HL-60/S4 (cell line): ENCODE results near the gene CNGA1.
"Not testable (repeated sequence)": the region's sequence is repeated elsewhere in the genome, so short reads cannot be mapped to it uniquely, and the experiment has no call there.

Experiments used
- in situ Hi-C: fragments of 300-500 bp; cut with MboI; formaldehyde crosslinking; loops from 2 replicates; pipeline ENCODE4 v1.14.3; 2022; ENCODE audit warnings: low sequenced_read_pairs

Gene CNGA1

DNA sequence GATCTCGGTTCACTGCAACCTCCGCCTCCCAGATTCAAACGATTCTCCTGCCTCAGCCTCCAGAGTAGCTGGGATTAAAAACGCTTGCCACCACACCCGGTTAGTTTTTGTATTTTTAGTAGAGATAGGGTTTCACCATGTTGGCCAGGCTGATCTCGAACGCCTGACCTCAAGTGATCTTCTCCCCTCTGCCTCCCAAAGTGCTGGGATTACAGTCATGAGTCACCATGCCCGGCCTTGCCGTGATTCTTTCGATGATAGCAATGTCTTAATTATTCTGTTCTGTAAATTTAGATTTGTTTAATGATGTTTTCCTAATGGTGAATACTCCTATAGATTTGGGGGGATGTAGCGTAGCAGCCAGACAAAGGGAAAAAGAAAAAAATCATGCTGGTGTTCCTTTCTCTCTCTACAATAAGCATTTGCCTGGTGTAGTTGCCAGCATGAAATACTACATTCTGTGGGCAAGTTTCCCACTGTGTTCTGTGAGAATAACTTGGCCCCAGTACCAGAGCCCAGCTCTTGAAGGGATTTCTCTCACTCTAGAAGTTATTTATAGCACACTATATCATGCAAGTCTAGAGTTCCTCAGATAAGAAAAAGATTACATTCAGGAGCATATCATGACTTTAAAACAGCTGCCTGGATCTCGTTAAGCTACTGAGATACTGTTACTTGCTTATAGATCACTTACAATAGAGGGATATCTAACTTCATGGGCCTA, 15.5 kb upstream of the CNGA1 start:
- in situ Hi-C loops: no loop called here

DNA sequence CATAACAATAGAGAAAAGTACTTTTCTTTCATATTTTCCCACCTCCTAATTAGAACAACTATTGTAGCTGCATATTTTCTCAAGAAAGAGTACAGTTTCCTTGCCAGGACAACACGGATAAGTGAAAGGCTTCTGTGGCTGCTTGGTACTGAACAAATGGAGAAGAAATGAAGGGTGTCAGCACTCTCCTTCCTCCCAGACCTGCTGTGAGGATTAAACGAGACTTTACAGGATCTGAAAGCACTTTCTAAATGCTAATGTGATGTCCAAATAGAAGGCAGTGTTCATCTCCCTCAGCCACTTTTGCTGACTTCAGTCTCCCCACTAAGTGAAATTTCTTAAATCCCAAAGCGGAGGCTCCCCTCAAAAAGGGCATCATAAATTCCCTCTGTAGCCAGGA, 14.0 kb upstream of the CNGA1 start:
- in situ Hi-C loops: no loop called here

DNA sequence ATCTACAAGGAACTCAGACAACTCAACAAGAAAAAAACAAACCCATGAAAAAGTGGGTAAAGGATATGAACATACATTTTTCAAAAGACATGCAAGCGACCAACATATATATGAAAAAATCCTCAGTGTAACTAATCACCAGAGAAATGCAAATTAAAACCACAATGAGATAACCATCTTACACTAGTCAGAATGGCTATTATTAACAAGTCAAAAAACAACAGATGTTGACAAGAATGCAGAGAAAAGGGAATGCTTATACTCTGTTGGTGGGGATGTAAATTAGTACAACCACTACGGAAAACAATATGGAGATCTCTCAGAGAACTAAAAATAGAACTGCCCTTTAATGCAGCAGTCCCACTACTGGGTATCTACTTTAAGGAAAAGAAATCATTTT, 12.2 kb upstream of the CNGA1 start:
- in situ Hi-C loops: no loop called here

DNA sequence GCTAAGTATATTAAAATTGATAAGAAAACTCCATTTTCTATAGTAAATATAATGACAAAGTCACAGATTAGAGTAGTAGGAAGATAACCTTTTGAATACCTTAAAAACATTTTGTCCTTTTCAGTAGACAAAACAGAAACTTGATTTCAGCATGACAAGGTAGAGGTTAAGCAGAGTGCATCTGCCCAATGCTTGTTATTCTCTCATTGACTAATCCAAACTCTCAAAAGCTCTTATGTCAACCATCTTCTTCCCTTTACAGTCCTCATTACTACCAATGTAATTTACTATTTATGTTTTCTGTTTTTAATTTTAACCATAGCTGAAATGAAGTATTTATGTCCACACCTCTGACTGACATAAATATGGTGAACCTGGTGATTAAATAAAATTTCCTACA, 11.2 kb upstream of the CNGA1 start:
- in situ Hi-C loops: no loop called here

DNA sequence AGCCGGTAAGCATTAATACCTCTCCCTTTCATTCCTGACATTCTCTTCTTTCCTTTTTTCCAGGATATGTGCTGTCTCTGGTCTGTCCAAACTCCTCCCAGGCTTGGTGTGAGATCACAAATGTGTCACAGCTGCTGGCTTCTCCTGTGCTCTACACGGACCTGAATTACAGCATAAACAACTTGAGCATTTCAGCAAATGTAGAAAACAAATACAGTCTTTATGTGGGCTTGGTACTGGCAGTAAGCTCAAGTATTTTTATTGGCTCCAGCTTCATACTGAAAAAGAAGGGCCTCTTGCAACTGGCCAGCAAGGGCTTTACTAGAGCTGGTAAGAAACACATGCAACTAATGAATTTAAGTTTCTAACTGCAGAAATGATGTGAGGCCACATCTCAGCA, 8.5 kb upstream of the CNGA1 start:
- in situ Hi-C loops: no loop called here

DNA sequence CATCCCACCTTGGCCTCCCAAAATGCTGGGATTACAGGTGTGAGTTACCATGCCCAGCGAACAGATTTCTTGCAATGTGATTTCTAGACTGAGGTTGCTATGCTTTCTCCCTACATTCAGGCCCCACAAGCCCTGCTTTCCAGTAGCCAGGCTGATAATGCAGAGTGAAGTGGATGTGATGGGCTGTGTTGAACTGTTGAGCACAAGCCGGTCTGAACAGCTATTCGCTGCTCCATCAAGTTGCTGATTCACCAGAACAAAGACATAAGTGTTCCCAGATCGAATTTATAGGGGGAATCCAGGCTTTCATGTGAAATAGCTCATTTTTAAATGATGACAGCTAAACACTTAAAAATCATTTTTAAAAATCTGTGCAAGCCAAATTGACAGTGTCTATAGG, 8.0 kb upstream of the CNGA1 start:
- in situ Hi-C loops: no loop called here

GRCh38 chr4:48022192-48022799, 5.8 kb upstream of the CNGA1 start:
- in situ Hi-C loops: no loop called here

GRCh38 chr4:48021100-48021499, 4.6 kb upstream of the CNGA1 start:
- in situ Hi-C loops: no loop called here

DNA sequence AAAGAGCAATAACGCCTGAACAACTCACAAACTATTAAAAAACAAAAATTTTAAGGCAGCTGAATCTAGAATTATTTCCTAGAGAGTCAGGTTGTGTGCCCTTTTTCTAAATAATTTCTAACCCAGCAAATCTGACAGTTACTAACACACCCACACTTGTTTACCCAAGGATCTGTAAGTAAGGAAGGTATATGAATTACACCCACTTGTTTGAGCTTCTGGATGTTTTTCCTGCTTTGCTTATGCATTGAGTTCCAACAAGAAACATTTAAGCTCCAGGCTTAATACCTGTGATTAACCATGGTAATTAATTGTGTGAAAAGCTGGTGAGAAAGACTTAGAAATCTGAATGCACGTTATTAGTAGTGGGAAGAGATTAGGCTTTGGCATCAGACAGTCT, 1.6 kb upstream of the CNGA1 start:
- in situ Hi-C loops: no loop called here

DNA sequence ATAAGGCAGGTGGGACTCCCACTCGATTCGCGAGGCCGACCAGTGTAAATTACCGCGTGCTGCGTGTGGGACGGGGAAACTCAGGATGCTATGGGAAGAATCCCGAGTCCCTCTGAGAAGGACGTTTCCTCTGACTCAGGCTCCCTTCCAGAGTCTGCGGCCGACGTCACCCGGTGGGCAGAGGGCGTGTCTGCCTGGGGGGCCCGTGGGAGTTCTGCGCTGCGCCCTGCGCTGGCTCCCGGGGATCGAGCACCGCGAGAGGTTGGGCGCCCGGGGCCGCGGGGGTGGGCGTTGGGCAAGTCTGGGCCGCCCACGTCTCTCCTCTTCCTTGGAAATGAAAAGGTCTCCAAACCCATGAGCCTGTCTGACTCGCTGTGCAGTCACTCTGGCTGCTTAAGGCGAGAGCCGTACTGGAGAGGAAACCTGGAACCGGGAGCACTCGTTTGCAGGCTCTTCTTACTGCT, 659 bp upstream of the CNGA1 start:
- in situ Hi-C loops: no loop called here

GRCh38 chr4:48015678-48016077, 803 bp downstream of the CNGA1 start:
- in situ Hi-C loops: no loop called here

DNA sequence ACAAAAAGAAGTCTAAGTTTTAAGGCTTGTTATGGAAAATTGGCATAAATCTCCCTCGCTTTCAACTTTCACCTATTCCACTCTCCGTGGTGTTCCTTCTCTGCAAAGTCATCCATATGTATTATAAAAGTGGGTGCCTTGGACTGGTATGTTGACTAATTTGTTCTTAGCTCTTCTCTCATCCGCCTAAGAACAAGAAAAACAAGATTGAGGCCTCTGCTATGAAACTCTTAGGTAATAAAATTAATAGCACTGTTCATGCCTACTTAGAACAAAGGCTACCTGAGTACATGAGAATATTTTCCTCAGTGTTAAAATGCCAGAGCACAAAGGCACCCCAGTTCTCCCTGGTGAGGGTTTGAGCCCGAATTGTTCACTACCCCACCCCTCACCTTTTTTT, 1.3 kb downstream of the CNGA1 start:
- in situ Hi-C loops: no loop called here

DNA sequence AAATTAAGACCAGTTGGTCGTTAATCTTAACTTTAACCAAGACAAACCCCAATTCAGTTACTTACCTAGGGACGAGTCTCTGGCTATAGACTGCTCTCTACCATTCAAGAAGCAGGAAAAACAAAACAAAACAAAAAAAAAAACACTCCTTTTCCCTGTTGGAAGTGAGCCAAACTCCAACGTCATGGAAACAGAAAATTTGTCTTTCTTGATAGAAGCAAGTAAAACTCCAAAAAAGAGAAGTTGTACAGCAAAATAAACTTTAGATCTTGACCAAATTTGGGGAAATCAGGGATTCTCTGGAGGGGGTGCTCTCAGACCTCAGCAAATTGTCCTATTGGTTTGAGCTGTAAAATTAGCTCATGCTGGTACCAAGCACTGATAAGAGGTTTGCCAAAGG, 3.7 kb downstream of the CNGA1 start:
- in situ Hi-C loops: no loop called here

DNA sequence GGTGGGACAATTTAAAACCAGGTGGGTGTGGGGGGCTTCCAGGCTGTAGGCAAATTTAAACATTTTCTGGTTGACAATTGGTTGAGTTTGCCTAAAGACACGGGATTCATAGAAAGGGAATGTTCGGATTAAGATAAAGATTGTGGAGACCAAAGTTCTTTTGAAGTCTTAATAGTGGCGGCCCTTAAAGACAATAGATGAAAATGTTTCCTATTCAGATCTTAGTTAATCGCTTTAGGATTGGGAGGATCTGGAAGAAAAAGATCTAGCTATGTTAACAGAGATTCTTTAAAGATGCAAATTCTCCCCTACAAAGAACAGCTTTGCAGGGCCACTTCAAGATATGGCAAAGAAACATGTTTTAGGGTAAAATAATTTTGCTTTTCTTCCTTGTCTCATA, 4.8 kb downstream of the CNGA1 start:
- in situ Hi-C loops: no loop called here

DNA sequence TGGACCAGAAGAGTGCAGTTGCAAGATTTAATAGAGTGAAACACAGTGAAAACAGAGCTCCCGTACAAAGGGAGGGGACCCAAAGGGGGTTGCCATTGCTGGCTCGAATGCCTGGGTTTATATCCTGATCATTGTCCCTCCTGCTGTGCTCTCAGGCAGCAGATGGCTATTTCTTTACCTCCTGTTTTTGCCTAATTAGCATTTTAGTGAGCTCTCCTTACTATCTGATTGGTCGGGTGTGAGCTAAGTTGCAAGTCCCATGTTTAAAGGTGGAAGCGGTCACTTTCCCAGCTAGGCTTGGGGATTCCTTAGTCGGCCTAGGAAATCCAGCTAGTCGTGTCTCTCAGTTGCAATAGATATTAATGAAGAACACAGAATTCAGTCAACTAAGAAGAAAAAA, 5.6 kb downstream of the CNGA1 start:
- in situ Hi-C loops: not testable (repeated sequence)

DNA sequence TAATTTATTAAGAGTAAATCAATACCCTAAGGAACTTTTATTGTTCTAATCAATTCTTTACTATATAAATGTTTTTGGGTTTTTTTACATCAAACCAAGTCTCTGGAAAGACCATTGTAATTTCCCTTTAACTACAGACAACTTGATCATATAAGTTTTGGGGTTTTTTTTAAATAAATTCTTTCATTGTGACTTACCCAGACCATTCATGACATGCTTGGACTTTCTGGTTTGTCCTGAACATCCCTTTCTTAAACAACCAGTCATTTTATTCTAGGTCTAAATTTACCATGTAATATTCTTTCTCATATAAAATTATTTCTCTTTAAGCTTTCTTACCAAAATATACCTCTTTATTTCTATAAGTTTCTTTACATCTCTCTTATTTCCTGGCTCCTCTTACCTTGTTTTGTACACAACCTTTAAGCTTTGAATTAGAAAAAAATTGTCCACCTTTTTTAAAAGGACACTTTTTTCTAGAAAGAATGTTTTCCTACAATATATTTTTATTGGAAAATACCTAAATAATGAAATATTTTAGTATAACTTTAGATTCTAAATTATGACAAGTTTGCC, 8.4 kb downstream of the CNGA1 start:
- in situ Hi-C loops: no loop called here

DNA sequence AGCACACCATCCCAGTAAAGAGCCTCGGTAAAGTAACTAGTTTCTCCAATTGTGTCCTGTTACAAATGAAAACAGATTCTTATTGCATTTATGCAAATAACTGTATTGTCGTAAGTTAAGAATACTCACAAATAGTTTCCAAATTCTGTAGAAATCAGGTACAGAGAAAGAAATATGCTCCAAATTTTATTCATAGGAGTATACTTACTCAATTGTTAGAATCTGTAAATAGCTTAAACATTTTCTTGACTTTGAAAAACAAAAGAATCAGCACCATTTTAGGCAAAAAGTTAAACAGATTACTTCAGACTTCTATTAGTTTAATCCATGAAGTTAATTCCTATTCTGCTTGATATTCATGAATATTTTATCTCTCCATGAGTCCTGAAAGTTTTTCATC, 10.7 kb downstream of the CNGA1 start:
- in situ Hi-C loops: no loop called here

GRCh38 chr4:48003568-48003967, 12.9 kb downstream of the CNGA1 start:
- in situ Hi-C loops: not testable (repeated sequence)

DNA sequence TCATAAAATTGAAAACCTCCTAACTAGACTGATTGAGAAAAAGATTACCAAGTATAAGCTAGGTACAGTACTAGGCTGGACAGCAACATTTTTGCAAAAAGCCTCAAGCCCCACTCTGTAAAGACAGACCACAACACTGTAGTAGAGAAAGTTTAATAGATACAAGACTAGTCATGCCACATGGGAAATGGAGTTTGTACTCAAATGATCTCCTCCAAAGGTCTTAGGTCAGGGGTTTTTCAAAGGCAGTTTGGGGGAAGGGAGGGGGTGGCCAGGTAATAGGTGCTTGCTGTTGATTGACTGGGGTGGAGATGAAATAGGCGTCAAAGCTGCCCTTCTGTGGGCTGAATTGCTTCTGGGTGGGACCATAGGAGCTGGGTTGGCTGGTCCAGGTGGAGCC, 14.2 kb downstream of the CNGA1 start:
- in situ Hi-C loops: no loop called here

GRCh38 chr4:47996021-47996420, 20.5 kb downstream of the CNGA1 start:
- in situ Hi-C loops: no loop called here

GRCh38 chr4:47992475-47992874, 24.0 kb downstream of the CNGA1 start:
- in situ Hi-C loops: not testable (repeated sequence)

- in situ Hi-C loops: no loop called here
Measured at GRCh38 chr4:47990145-47990544, 26.3 kb downstream of the CNGA1 start.
